Measurements from ENCODE around the gene KREMEN2. TPM values are rescaled to one million over a fixed set of nuclear protein-coding genes. Genes with fewer than 3 reads are reported as not detected.

The KREMEN2 gene
- total and polyA plus RNA-seq, 2 donors (not counting 3 experiments of a cell fraction or from before 2014, with no cell fraction given): not detected

- DNase-seq (ENCODE audit: low read depth, low spot score) (no peak), FAIRE-seq (no peak)
- peaks cover 5% of the 10 kb centered on the region for H3K79me2 ChIP-seq (ENCODE audit: control insufficient read depth, insufficient read depth, low read length)
- no peak overlapping the region for H2AFZ ChIP-seq (ENCODE audit: low read depth, low read length)
- no peaks in the 10 kb centered on the region for H3K27me3 ChIP-seq (ENCODE audit: control insufficient read depth in 2 of 2, insufficient read depth in 2 of 2, low read length in 2 of 2)
- no peak overlapping the region for H3K9ac ChIP-seq (replicated peaks; ENCODE audit: extremely low read depth, insufficient read depth, low read length)
- H3K9me3 ChIP-seq (replicated peaks; ENCODE audit: control insufficient read depth, insufficient read depth, low read length): no peaks in the 10 kb centered on the region
- TF ChIP-seq FOS (IDR thresholded peaks at IDR 0.05; ENCODE audit: borderline replicate concordance, insufficient read depth, low read length) (no peak), MYC (IDR thresholded peaks at IDR 0.05; ENCODE audit: low read depth, low read length) (no peak), POLR2AphosphoS5 (IDR thresholded peaks at IDR 0.05; ENCODE audit: insufficient read depth, low read depth, low read length) (no peak), MAX (IDR thresholded peaks at IDR 0.05; ENCODE audit: insufficient read depth, insufficient read length) (no peak)
- peaks cover 0 to 2% of the 10 kb centered on the region in 2 experiments for H3K36me3 ChIP-seq (ENCODE audit: control insufficient read depth in 2 of 2, extremely low read depth in 1 of 2, insufficient read depth in 2 of 2, low read length in 2 of 2)
- H3K27ac ChIP-seq (ENCODE audit: insufficient read depth, low read depth, low read length): no peak overlapping the region
- H3K9me1 ChIP-seq (replicated peaks; ENCODE audit: control insufficient read depth, extremely low read depth, insufficient read depth, low read length): no peaks in the 10 kb centered on the region
- H3K4me2 ChIP-seq (ENCODE audit: insufficient read depth, low read length): no peak overlapping the region
- no peak overlapping the region for H3K4me3 ChIP-seq (replicated peaks in 1 of 3; ENCODE audit: insufficient read depth in 1 of 3, low read depth in 1 of 3, low read length in 3 of 3)
- no peaks in the 10 kb centered on the region for H4K20me1 ChIP-seq (replicated peaks; ENCODE audit: control insufficient read depth, extremely low read depth, insufficient read depth, low read length)
- ChIA-PET POLR2A (no interaction called here), CTCF (no interaction called here)
- intact Hi-C loops (cut with micrococcal nuclease) (no loop called here), dilution Hi-C loops (cut with MboI; ENCODE audit: extremely low pct_ligation_motif_present, low sequenced_read_pairs) (no loop called here)
- no TSS peak for BruUV-seq (replicated peaks)
- peaks cover 10% of the 10 kb centered on the region for H3K4me1 ChIP-seq (ENCODE audit: control insufficient read depth, extremely low read depth, insufficient read depth, low read length)
Measured at GRCh38 chr16:2976201-2976600, 12.1 kb downstream of the KREMEN2 start.

GRCh38 chr16:2976673-2977072, 12.6 kb downstream of the KREMEN2 start:
- intact Hi-C loops (cut with micrococcal nuclease): no loop called here
- ChIA-PET CTCF (no interaction called here), POLR2A (no interaction called here)
- FAIRE-seq (no peak), DNase-seq (ENCODE audit: low read depth, low spot score) (no peak)
- Histone ChIP-seq H3K4me3 (replicated peaks in 1 of 3; ENCODE audit: insufficient read depth in 1 of 3, low read depth in 1 of 3, low read length in 3 of 3) (no peak overlapping the region), H3K9me3 (replicated peaks; ENCODE audit: control insufficient read depth, insufficient read depth, low read length) (no peaks in the 10 kb centered on the region), H4K20me1 (replicated peaks; ENCODE audit: control insufficient read depth, extremely low read depth, insufficient read depth, low read length) (no peaks in the 10 kb centered on the region), H2AFZ (ENCODE audit: low read depth, low read length) (no peak overlapping the region), H3K4me1 (ENCODE audit: control insufficient read depth, extremely low read depth, insufficient read depth, low read length) (peaks cover 10% of the 10 kb centered on the region), H3K79me2 (ENCODE audit: control insufficient read depth, insufficient read depth, low read length) (peaks cover 5% of the 10 kb centered on the region), H3K27ac (ENCODE audit: insufficient read depth, low read depth, low read length) (no peak overlapping the region), H3K36me3 (ENCODE audit: control insufficient read depth in 2 of 2, extremely low read depth in 1 of 2, insufficient read depth in 2 of 2, low read length in 2 of 2) (peaks cover 0 to 2% of the 10 kb centered on the region in 2 experiments), H3K4me2 (ENCODE audit: insufficient read depth, low read length) (no peak overlapping the region), H3K27me3 (ENCODE audit: control insufficient read depth in 2 of 2, insufficient read depth in 2 of 2, low read length in 2 of 2) (no peaks in the 10 kb centered on the region), H3K9ac (replicated peaks; ENCODE audit: extremely low read depth, insufficient read depth, low read length) (no peak overlapping the region), H3K9me1 (replicated peaks; ENCODE audit: control insufficient read depth, extremely low read depth, insufficient read depth, low read length) (no peaks in the 10 kb centered on the region)
- TF ChIP-seq GATA2 (IDR thresholded peaks at IDR 0.05; ENCODE audit: insufficient read depth, insufficient read length, low read depth, low read length): no peak
- TF ChIP-seq CTCF (IDR thresholded peaks at IDR 0.05; ENCODE audit: extremely low read depth in 1 of 2, insufficient read depth in 1 of 2, low read depth in 1 of 2, low read length in 2 of 2): no peak
- TF ChIP-seq MYC (IDR thresholded peaks at IDR 0.05; ENCODE audit: low read depth, low read length): no peak
- no peak for TF ChIP-seq POLR2A (IDR thresholded peaks at IDR 0.05; ENCODE audit: low read depth, low read length)
- no peak for TF ChIP-seq JUN (IDR thresholded peaks at IDR 0.05; ENCODE audit: borderline replicate concordance, insufficient read depth, insufficient read length, low read depth)
- TF ChIP-seq POLR2AphosphoS5 (IDR thresholded peaks at IDR 0.05; ENCODE audit: insufficient read depth, low read depth, low read length): no peak
- no peak for TF ChIP-seq MAX (IDR thresholded peaks at IDR 0.05; ENCODE audit: insufficient read depth, insufficient read length)
- no peak for TF ChIP-seq EZH2 (IDR thresholded peaks at IDR 0.05; ENCODE audit: borderline replicate concordance, low read depth, low read length, severe bottlenecking)
- TF ChIP-seq FOS (IDR thresholded peaks at IDR 0.05; ENCODE audit: borderline replicate concordance, insufficient read depth, low read length): no peak
- no TSS peak for BruUV-seq (replicated peaks)
- dilution Hi-C loops (cut with MboI; ENCODE audit: extremely low pct_ligation_motif_present, low sequenced_read_pairs): no loop called here

All from endothelial cell of umbilical vein (primary cell).